Common myeloid progenitor, CD34-positive (primary cell): ENCODE results near the gene BLVRA.
A peak's percentile ranks its signal among the peaks of the same experiment; 100 is the strongest.

ENCODE experiments used
- CTCF ChIA-PET: fragments of 350-600 bp; sonication (Branson Sonifier 250); formaldehyde crosslinking; loops from one replicate; lab custom pipeline; 2021; ENCODE audit warnings: antibody characterized with exemption; lab: Charles Lee
- POLR2A ChIA-PET: fragments of 350-600 bp; sonication (Branson Sonifier 250); formaldehyde crosslinking; loops from one replicate; lab custom pipeline; 2021; ENCODE audit warnings: antibody characterized with exemption; lab: Charles Lee
- DNase-seq, 3 donors: peaks; one replicate each; pipeline versions ENCODE4 v3.0.0 to v3.0.0-alpha.2; 2013
- H3K27ac ChIP-seq, 2 experiments: 1 replicate in 1 of 2; 2 replicates in 1 of 2; pipeline ENCODE4 v1.7.0; 2013; ENCODE audit warnings: inconsistent platforms in 2 of 2, low read length in 2 of 2, mild to moderate bottlenecking in 2 of 2, low read depth in 1 of 2, moderate library complexity in 1 of 2; ENCODE audit not compliant: severe bottlenecking in 2 of 2, insufficient read depth in 1 of 2, poor library complexity in 1 of 2
- H3K27me3 ChIP-seq, 5 experiments: replicated peaks in 2 of 5; 1 replicate in 3 of 5; 2 replicates in 2 of 5; pipeline versions ENCODE4 v1.6.1 to v1.7.0; 2013; ENCODE audit warnings: low read length in 4 of 5, mild to moderate bottlenecking in 2 of 5, moderate library complexity in 2 of 5, inconsistent platforms in 1 of 5; ENCODE audit not compliant: insufficient read depth in 5 of 5, control insufficient read depth in 4 of 5
- H3K36me3 ChIP-seq, 4 experiments: 1 replicate in 2 of 4; 2 replicates in 2 of 4; pipeline versions ENCODE4 v1.6.1 to v1.7.0; 2013; ENCODE audit warnings: low read length in 3 of 4, control low read depth in 1 of 4, mild to moderate bottlenecking in 1 of 4; ENCODE audit not compliant: control insufficient read depth in 4 of 4, insufficient read depth in 4 of 4
- H3K4me1 ChIP-seq, 4 experiments: 1 replicate in 3 of 4; 2 replicates in 1 of 4; pipeline versions ENCODE4 v1.6.1 to v1.7.1; 2013; ENCODE audit warnings: low read length in 3 of 4, mild to moderate bottlenecking in 3 of 4, control low read depth in 1 of 4, inconsistent platforms in 1 of 4, moderate library complexity in 1 of 4; ENCODE audit not compliant: control insufficient read depth in 4 of 4, insufficient read depth in 4 of 4; ENCODE audit errors: control extremely low read depth in 1 of 4
- H3K4me3 ChIP-seq, 7 experiments: 1 replicate in 4 of 7; 2 replicates in 3 of 7; pipeline versions ENCODE4 v1.5.1 to v1.7.0; 2013; ENCODE audit warnings: mild to moderate bottlenecking in 7 of 7, low read length in 6 of 7, moderate library complexity in 6 of 7, inconsistent platforms in 2 of 7, low read depth in 2 of 7, control low read depth in 1 of 7; ENCODE audit not compliant: insufficient read depth in 4 of 7, control insufficient read depth in 1 of 7; ENCODE audit errors: extremely low read depth in 1 of 7
- H3K9me3 ChIP-seq, 5 experiments: 1 replicate in 4 of 5; 2 replicates in 1 of 5; pipeline versions ENCODE4 v1.6.1 to v1.7.1; 2013; ENCODE audit warnings: low read length in 4 of 5, mild to moderate bottlenecking in 2 of 5, inconsistent platforms in 1 of 5, low read depth in 1 of 5, moderate library complexity in 1 of 5; ENCODE audit not compliant: control insufficient read depth in 4 of 5, insufficient read depth in 2 of 5; ENCODE audit errors: control extremely low read depth in 1 of 5
- WGBS: methylation state at CpG from one replicate; pipeline ENCODE4 v1.1.5; 2013; ENCODE audit not compliant: insufficient coverage; 5-methylcytosine and 5-hydroxymethylcytosine counted together

BLVRA gene

DNA sequence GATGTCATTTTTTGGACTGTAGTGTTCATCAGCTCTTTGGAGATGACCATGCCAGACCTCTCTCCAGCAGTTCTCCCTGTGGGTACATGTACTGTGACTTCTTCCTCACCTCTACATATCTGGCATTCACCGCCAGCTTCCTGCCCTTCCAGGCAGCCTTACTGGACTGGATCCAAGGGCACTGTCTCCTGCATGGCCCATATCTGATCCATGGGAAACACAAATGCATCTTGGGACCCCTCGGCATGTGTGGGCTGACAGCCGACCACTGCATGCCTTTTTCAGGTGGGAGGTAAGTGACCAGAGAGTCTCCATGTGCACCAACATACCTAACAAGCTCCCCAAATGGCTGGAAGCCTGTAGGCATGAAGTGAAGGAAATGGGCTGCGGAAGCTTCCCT lies 3.9 kb upstream of the BLVRA start:
- Histone ChIP-seq H3K27ac (no peak overlapping the region), H3K9me3 (no peaks in the 10 kb centered on the region), H3K36me3 (no peaks in the 10 kb centered on the region), H3K27me3 (no peaks in the 10 kb centered on the region), H3K4me3 (no peak overlapping the region), H3K4me1 (peaks cover 0 to 27% (median 18%) of the 10 kb centered on the region in 4 experiments)
- no peak for DNase-seq
- POLR2A ChIA-PET, result no interaction called here
- 100% methylated on average over 1 of the region's 4 CpGs for WGBS
- CTCF ChIA-PET, result interaction anchor here (1.1 to 1.7 kb wide), 5 partner anchors 8 to 84 kb away, joined by 3 to 6 read pairs (median 5); no protein-coding TSS in a partner anchor

DNA sequence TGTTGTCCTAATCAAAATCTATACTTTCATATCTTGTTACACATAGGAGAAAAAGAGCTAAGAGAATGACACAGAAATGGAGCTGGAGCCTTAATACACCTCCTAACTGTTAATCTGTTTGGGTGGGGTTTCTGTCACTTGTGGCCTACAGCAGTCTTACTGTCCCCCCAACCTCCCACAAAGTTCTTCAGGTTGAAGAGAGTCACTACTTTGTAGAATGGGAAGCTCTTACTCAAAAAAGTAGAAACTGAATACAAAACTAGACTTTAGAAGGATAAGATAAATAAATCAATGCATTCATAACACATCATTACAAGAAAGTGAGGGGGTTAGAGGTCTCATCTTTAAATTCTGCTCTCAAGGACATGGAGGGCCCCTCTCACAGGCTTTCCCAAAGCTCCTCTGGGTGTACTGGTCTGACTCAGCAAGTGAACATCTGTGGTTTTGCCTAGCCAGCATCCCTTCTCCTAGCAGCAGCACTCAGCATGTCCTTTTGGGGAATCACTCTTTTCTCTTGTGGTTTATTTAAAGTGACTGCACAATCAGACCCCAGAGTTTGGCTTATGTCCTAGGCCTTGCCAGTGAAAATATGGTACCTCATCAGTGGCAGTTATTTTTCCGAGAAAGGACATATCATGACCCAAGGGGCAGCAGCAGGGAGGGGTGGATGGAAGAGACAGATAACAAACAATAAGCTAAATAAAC lies 2.0 kb upstream of the BLVRA start:
- no CpG with 5 or more reads among the region's 1 CpG for WGBS
- Histone ChIP-seq H3K4me3 (no peak overlapping the region), H3K27me3 (no peaks in the 10 kb centered on the region), H3K4me1 (peaks cover 0 to 30% (median 18%) of the 10 kb centered on the region in 4 experiments), H3K9me3 (no peaks in the 10 kb centered on the region), H3K27ac (no peak overlapping the region), H3K36me3 (no peaks in the 10 kb centered on the region)
- CTCF ChIA-PET, result interaction anchor here (1.5 to 1.7 kb wide), 2 partner anchors 18 to 20 kb away, joined by 4 to 6 read pairs; no protein-coding TSS in a partner anchor
- POLR2A ChIA-PET, result no interaction called here
- DNase-seq, result peak in 2 of 3 donors; percentile 54 to 57

DNA sequence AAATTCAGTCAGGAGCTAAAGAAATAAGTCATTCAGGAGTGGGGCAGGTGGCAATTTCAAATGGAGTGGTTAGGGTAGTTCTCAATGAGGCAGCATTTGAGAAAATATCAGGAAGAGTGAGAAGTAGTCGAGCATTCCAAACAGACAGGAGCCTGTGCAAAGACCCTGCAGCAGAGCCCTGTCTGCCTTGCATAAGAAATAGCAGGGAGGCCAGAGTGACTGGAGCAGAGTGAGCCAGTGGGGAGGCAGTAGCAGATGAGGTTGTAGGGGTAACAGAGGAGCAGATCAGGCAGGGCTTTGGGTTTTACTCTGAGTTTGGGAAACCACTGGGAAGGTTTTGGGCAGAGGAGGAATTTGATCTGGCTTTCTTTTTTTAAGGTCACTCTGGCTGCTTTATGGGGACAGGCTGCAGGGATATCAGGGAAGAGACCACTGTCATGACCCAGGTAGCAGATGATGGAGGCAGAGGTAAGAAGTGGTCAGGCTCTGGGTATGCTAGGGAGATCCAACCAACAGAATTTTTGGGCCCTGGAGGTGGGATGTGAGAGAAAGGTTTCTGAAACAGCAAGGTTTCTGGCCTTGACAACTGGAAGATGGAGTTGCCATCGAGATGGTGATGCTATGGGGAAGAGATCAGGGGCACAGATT lies 1.3 kb upstream of the BLVRA start:
- Histone ChIP-seq H3K9me3 (no peaks in the 10 kb centered on the region), H3K27ac (peak overlapping the region in 1 of 2 experiments; percentile 93), H3K36me3 (no peaks in the 10 kb centered on the region), H3K4me3 (peak overlapping the region in 2 of 7 experiments; percentile 78 to 85), H3K4me1 (peaks cover 0 to 35% (median 19%) of the 10 kb centered on the region in 4 experiments), H3K27me3 (no peaks in the 10 kb centered on the region)
- POLR2A ChIA-PET, result no interaction called here
- WGBS, result 90% methylated on average over 2 of the region's 2 CpGs
- no peak for DNase-seq
- CTCF ChIA-PET, result interaction anchor here (1.5 to 1.7 kb wide), 2 partner anchors 18 to 35 kb away, joined by 4 to 9 read pairs; no protein-coding TSS in a partner anchor

DNA sequence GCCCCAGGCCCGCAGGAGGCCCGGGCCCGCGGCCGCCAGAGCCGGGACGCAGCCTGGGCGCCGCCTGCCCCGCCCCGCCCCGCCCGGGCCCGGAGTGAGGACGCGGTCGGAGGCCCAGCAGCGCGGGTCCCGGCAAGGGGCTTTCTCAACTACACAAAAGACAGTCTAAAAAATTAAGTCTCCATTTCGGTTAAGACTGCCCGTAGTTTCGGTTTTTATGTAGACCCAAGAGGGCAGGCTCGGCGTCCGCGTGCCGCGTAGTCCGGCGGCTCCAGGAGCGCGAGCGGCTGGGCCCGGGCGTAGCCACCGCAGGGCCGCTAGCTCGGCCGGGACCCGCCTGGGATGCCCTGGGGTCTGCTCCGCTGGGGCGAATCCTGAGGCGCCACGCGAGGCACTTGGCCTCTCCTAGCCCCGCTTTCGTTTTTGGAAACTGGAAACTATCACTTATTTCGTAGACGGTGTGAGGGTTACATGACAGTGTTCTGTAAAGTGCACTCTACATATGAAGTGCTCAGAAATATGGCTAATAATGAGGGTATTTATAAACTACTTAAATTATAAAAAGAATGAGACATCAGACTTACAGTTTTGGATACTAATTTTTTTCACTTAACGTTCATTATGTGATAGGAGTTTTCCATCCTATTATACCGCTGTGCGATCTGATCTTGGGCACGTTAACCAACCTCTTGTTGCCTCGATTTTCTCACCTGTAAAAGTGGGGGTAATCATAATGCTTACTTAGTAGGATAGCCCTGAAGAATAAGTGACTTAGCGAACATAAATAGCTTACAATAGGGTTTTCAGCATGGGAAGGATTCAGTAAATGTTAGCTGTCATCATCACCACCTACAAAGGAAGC lies 573 bp downstream of the BLVRA start:
- Histone ChIP-seq H3K4me3 (peak overlapping the region; percentile 56 to 85 (median 73)), H3K36me3 (no peaks in the 10 kb centered on the region), H3K27ac (peak overlapping the region; percentile 87 to 93), H3K4me1 (peaks cover 0 to 43% (median 24%) of the 10 kb centered on the region in 4 experiments), H3K9me3 (no peaks in the 10 kb centered on the region), H3K27me3 (no peaks in the 10 kb centered on the region)
- ChIA-PET CTCF (interaction anchor here (0.8 to 1.7 kb wide), 9 partner anchors 9 to 826 kb away, joined by 3 to 9 read pairs (median 3); no protein-coding TSS in a partner anchor), POLR2A (no interaction called here)
- 0% methylated on average over 5 of the region's 56 CpGs for WGBS
- DNase-seq, result peak; percentile 71 to 89 (median 88)

DNA sequence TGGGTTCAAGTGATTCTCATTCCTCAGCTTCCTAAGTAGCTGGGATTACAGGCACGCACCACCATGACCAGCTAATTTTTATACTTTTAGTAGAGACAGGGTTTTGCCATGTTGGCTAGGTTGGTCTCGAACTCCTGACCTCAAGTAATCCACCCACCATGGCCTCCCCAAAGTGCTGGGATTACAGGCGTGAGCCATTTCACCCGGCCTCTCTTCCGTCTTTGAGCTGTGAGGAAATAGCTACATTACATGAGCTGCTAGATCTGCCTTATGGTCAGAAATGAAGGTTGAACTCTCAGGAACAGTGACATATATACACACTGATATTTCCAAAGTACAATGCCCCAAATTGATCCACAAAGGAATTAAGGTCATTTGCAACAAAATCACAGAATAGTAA lies 2.4 kb downstream of the BLVRA start:
- WGBS, result 94% methylated on average over 4 of the region's 5 CpGs
- DNase-seq, result no peak
- CTCF ChIA-PET, result interaction anchor here (1.0 to 1.2 kb wide), 2 partner anchors 46 to 109 kb away, joined by 3 read pairs; no protein-coding TSS in a partner anchor
- Histone ChIP-seq H3K27me3 (no peaks in the 10 kb centered on the region), H3K27ac (no peak overlapping the region), H3K4me1 (peaks cover 8 to 60% (median 36%) of the 10 kb centered on the region in 4 experiments), H3K4me3 (no peak overlapping the region), H3K36me3 (no peaks in the 10 kb centered on the region), H3K9me3 (no peaks in the 10 kb centered on the region)
- POLR2A ChIA-PET, result no interaction called here

DNA sequence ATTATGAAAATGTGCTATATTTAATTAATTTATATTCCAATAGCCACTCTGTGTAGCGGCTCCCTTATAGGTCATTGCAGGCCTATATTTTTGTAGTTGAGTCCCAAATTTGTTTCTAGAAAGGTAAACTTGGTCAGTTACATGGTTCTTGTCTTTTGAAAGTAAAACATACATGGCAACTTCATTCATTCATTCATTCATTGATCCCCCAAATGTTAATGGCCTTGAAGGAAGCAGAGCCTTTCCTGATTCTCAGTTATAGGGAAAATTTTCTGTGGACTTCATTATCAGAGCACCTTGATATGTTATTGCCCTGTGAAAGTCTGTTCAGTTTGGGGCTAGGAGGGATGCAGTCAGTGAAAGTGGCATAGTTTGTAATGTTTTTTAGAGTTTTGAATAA lies 2.9 kb downstream of the BLVRA start:
- POLR2A ChIA-PET, result interaction anchor here (0.5 to 0.6 kb wide), 2 partner anchors 15 to 829 kb away, joined by 3 read pairs; no protein-coding TSS in a partner anchor

More for the DNA sequence above, 2.9 kb downstream of the BLVRA start:
- Histone ChIP-seq H3K4me1 (peaks cover 8 to 60% (median 35%) of the 10 kb centered on the region in 4 experiments), H3K4me3 (no peak overlapping the region), H3K27ac (no peak overlapping the region), H3K27me3 (no peaks in the 10 kb centered on the region), H3K36me3 (no peaks in the 10 kb centered on the region), H3K9me3 (no peaks in the 10 kb centered on the region)
- CTCF ChIA-PET, result interaction anchor here (1.0 to 1.2 kb wide), 2 partner anchors 46 to 108 kb away, joined by 3 read pairs; no protein-coding TSS in a partner anchor
- DNase-seq, result no peak
- WGBS, result no CpG with 5 or more reads among the region's 1 CpG
